ENCODE results near the gene SLC41A1. TPM values are rescaled to one million over a fixed set of nuclear protein-coding genes. Genes with fewer than 3 reads are reported as not detected.

The SLC41A1 gene
- total RNA-seq, 3 donors from 2014 or later = 2.1 to 25.0 (median 4.9) TPM

DNA sequence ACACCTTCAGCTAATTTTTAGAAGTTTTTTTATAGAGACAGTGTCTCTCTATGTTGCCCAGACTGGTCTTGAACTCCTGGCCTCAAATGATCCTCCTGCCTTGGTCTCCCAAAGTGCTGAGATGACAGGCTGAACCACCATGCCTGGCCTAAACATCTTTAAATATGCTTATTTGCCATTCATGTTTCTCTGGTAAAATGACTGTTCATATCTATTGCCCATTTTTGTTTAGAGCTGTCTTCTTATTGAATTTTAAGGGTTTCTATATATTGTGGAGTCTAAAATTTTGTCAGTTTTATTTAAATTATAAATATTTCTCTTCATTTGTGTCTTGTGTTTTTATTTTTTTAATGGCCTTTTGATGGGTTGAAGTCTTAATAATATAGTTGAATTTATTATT lies 40.0 kb upstream of the SLC41A1 start:
- H3K4me3 ChIP-seq = no peak overlapping the region
- no peak for DNase-seq
- no peaks in the 10 kb centered on the region for H3K9me3 ChIP-seq
- intact Hi-C loops (cut with DNase I, micrococcal nuclease) = no loop called here
- TF ChIP-seq CTCF (IDR thresholded peaks at IDR 0.05) = no peak
- H3K4me1 ChIP-seq (ENCODE audit: low read depth) = peaks cover 2% of the 10 kb centered on the region
- H3K36me3 ChIP-seq (ENCODE audit: low read depth) = no peaks in the 10 kb centered on the region
- ATAC-seq = no peak

GRCh38 chr1:205851993-205852392 lies 39.0 kb upstream of the SLC41A1 start:
- Histone ChIP-seq H3K9me3 (no peaks in the 10 kb centered on the region), H3K36me3 (ENCODE audit: low read depth) (no peaks in the 10 kb centered on the region), H3K4me1 (ENCODE audit: low read depth) (peaks cover 2% of the 10 kb centered on the region), H3K4me3 (no peak overlapping the region)
- no peak for ATAC-seq
- intact Hi-C loops (cut with DNase I, micrococcal nuclease) = no loop called here
- DNase-seq = no peak
- TF ChIP-seq CTCF (IDR thresholded peaks at IDR 0.05) = no peak

DNA sequence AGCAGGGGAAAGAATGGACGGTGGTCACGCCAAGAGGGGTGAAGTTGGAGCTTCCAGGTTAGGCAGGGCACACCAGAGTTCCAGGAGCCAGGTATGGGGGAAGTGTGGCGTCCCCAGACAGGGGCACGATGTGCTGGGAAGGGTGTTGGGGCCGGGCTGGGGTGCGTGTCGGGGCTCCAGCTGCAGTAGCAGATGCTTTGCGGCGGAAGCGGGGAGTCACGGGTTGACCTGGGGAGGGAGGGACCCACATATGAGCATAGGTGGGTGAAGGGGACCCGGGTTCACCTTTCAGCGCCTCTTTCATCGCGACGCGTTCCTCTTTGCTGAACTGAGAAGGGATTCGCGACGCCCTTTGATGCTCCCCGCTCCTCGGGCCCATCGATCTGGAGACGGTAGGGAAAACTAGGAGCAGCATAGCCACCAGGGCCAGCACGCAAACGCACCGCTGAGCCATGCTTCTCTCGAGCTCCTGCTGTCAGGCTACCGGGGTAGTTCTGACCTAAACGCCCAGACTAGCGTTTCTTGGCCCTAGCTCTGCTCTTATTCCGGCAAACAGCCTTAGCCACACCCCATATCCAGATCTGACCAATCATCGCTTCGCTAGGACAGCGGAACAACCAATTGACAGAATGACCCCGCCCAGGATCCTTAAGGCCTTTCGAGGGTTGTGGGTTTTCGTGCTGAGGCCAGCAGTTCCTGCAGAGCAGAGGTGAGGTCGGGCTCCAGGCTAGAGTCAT lies 36.8 kb upstream of the SLC41A1 start, which contains the start of gene PM20D1:
Gene PM20D1, minus strand, starts transcription at position 514 of the 737 bp plus-strand sequence. Its CDS starts 60 bp downstream, at position 454.
- H3K36me3 ChIP-seq (ENCODE audit: low read depth) = no peaks in the 10 kb centered on the region
- peaks cover 2% of the 10 kb centered on the region for H3K4me1 ChIP-seq (ENCODE audit: low read depth)
- H3K4me3 ChIP-seq = no peak within 1 kb of the TSS
- DNase-seq = peak; percentile 64 to 81 (median 78)
- TF ChIP-seq CTCF (IDR thresholded peaks at IDR 0.05) = no peak
- H3K9me3 ChIP-seq = no peaks in the 10 kb centered on the region
- peak; percentile 99 for ATAC-seq
- intact Hi-C loops (cut with DNase I, micrococcal nuclease) = no loop called here

GRCh38 chr1:205843036-205843859 lies 30.2 kb upstream of the SLC41A1 start:
- Histone ChIP-seq H3K4me1 (ENCODE audit: low read depth) (no peaks in the 10 kb centered on the region), H3K4me3 (no peak overlapping the region), H3K36me3 (ENCODE audit: low read depth) (no peaks in the 10 kb centered on the region), H3K9me3 (no peaks in the 10 kb centered on the region)
- ATAC-seq = peak; percentile 34
- TF ChIP-seq CTCF (IDR thresholded peaks at IDR 0.05) = no peak
- intact Hi-C loops (cut with DNase I, micrococcal nuclease) = no loop called here
- DNase-seq = no peak

GRCh38 chr1:205842229-205842628 lies 29.2 kb upstream of the SLC41A1 start:
- no peak for ATAC-seq
- Histone ChIP-seq H3K4me3 (no peak overlapping the region), H3K4me1 (ENCODE audit: low read depth) (no peaks in the 10 kb centered on the region), H3K36me3 (ENCODE audit: low read depth) (no peaks in the 10 kb centered on the region), H3K9me3 (no peaks in the 10 kb centered on the region)
- intact Hi-C loops (cut with DNase I, micrococcal nuclease) = no loop called here
- DNase-seq = no peak
- TF ChIP-seq CTCF (IDR thresholded peaks at IDR 0.05) = no peak

Measured in mucosa of descending colon (tissue), 3 donors.